Trophoblast cell (in vitro differentiated cells and primary cell): ENCODE data around the gene FAM163A.

Experiments
- DNase-seq, 2 donors: peaks; one replicate each; pipeline ENCODE4 v3.0.0-alpha.2; 2016
- H2AFZ ChIP-seq: 2 replicates; pipeline ENCODE4 v1.6.1; 2013; ENCODE audit warnings: low read length, moderate library complexity, mild to moderate bottlenecking; ENCODE audit not compliant: insufficient read depth, poor library complexity
- H2AK5ac ChIP-seq: 2 replicates; pipeline ENCODE4 v1.6.1; 2013; ENCODE audit warnings: mild to moderate bottlenecking, low read length
- H2BK120ac ChIP-seq: 2 replicates; pipeline ENCODE4 v1.6.1; 2013; ENCODE audit warnings: low read length, mild to moderate bottlenecking, moderate library complexity; ENCODE audit not compliant: insufficient read depth, poor library complexity
- H2BK12ac ChIP-seq: 2 replicates; pipeline ENCODE4 v1.6.1; 2013; ENCODE audit warnings: mild to moderate bottlenecking, low read length, moderate library complexity
- H2BK5ac ChIP-seq: 2 replicates; pipeline ENCODE4 v1.6.1; 2013; ENCODE audit warnings: low read length, low read depth, moderate library complexity, mild to moderate bottlenecking; ENCODE audit not compliant: poor library complexity
- H3K14ac ChIP-seq: 2 replicates; pipeline ENCODE4 v1.6.1; 2013; ENCODE audit warnings: mild to moderate bottlenecking, low read length
- H3K18ac ChIP-seq: 2 replicates; pipeline ENCODE4 v1.6.1; 2013; ENCODE audit warnings: mild to moderate bottlenecking, low read length
- H3K23ac ChIP-seq: 2 replicates; pipeline ENCODE4 v1.6.1; 2013; ENCODE audit warnings: low read length
- H3K27ac ChIP-seq: 2 replicates; pipeline ENCODE4 v1.5.1; 2013; ENCODE audit warnings: low read depth, mild to moderate bottlenecking, inconsistent platforms, low read length, moderate library complexity
- H3K27me3 ChIP-seq: 2 replicates; pipeline ENCODE4 v1.6.1; 2013; ENCODE audit warnings: inconsistent platforms, mild to moderate bottlenecking, low read length, moderate library complexity; ENCODE audit not compliant: insufficient read depth
- H3K36me3 ChIP-seq, 2 experiments: 1 replicate in 1 of 2; 2 replicates in 1 of 2; pipeline ENCODE4 v1.6.1; 2013; ENCODE audit warnings: low read length in 2 of 2, mild to moderate bottlenecking in 2 of 2, moderate library complexity in 1 of 2; ENCODE audit not compliant: insufficient read depth in 2 of 2, control insufficient read depth in 1 of 2
- H3K4ac ChIP-seq: 2 replicates; pipeline ENCODE4 v1.6.1; 2013; ENCODE audit warnings: low read depth, mild to moderate bottlenecking, low read length, moderate library complexity
- H3K4me1 ChIP-seq, 2 experiments: 1 replicate in 1 of 2; 2 replicates in 1 of 2; pipeline ENCODE4 v1.6.1; 2013; ENCODE audit warnings: low read length in 2 of 2, mild to moderate bottlenecking in 2 of 2, moderate library complexity in 1 of 2; ENCODE audit not compliant: insufficient read depth in 2 of 2, control insufficient read depth in 1 of 2
- H3K4me2 ChIP-seq: 2 replicates; pipeline ENCODE4 v1.6.1; 2013; ENCODE audit warnings: inconsistent platforms, mild to moderate bottlenecking, low read length, moderate library complexity
- H3K4me3 ChIP-seq: 2 replicates; pipeline ENCODE4 v1.5.1; 2013; ENCODE audit warnings: mild to moderate bottlenecking, low read depth, low read length, inconsistent platforms
- H3K79me1 ChIP-seq: one replicate; pipeline ENCODE4 v1.6.1; 2013; ENCODE audit warnings: low read length
- H3K79me2 ChIP-seq: 2 replicates; pipeline ENCODE4 v1.6.1; 2013; ENCODE audit warnings: low read length, mild to moderate bottlenecking; ENCODE audit not compliant: control insufficient read depth, insufficient read depth, poor library complexity
- H3K9ac ChIP-seq: 2 replicates; pipeline ENCODE4 v1.6.1; 2013; ENCODE audit warnings: mild to moderate bottlenecking, low read length
- H3K9me3 ChIP-seq: 2 replicates; pipeline ENCODE4 v1.6.1; 2013; ENCODE audit warnings: low read depth, mild to moderate bottlenecking, control low read depth, inconsistent platforms, low read length; ENCODE audit not compliant: insufficient read depth
- H4K12ac ChIP-seq: 2 replicates; pipeline ENCODE4 v1.6.1; 2013; ENCODE audit warnings: low read depth, mild to moderate bottlenecking, low read length, moderate library complexity
- H4K8ac ChIP-seq: 2 replicates; pipeline ENCODE4 v1.6.1; 2013; ENCODE audit warnings: low read depth, mild to moderate bottlenecking, low read length, moderate library complexity
- H4K91ac ChIP-seq: one replicate; pipeline ENCODE4 v1.6.1; 2013; ENCODE audit warnings: low read depth, mild to moderate bottlenecking, low read length, moderate library complexity
- WGBS: extraction: QIAGEN DNeasy Blood & Tissue Kit; methylation state at CpG from one replicate; pipeline ENCODE4 v1.1.7; 2013; ENCODE audit warnings: missing lambda C conversion rate; ENCODE audit not compliant: insufficient read length, insufficient coverage; ENCODE audit errors: extremely low coverage; 5-methylcytosine and 5-hydroxymethylcytosine counted together

The FAM163A gene

GRCh38 chr1:179807291-179807690 lies 64.2 kb downstream of the FAM163A start:
- peak; percentile 41 to 53 for DNase-seq
- no peak overlapping the region for H3K23ac ChIP-seq
- no peak overlapping the region for H3K4me2 ChIP-seq
- WGBS: no CpG with 5 or more reads among the region's 9 CpGs
- H2BK120ac ChIP-seq: peak overlapping the region; percentile 14
- H2BK5ac ChIP-seq: no peak overlapping the region
- H3K9ac ChIP-seq: no peak overlapping the region
- no peak overlapping the region for H3K4me3 ChIP-seq
- H3K4ac ChIP-seq: no peak overlapping the region
- H2AFZ ChIP-seq: no peak overlapping the region
- H3K79me1 ChIP-seq: no peaks in the 10 kb centered on the region
- no peaks in the 10 kb centered on the region for H3K27me3 ChIP-seq
- H3K18ac ChIP-seq: no peak overlapping the region
- H2BK12ac ChIP-seq: peak overlapping the region; percentile 23
- no peaks in the 10 kb centered on the region for H3K36me3 ChIP-seq
- no peak overlapping the region for H4K8ac ChIP-seq
- H3K27ac ChIP-seq: no peak overlapping the region
- no peak overlapping the region for H4K12ac ChIP-seq
- no peaks in the 10 kb centered on the region for H3K79me2 ChIP-seq
- H2AK5ac ChIP-seq: no peak overlapping the region
- no peak overlapping the region for H4K91ac ChIP-seq
- H3K14ac ChIP-seq: peak overlapping the region; percentile 24
- H3K9me3 ChIP-seq: no peaks in the 10 kb centered on the region
- peaks cover 4 to 10% of the 10 kb centered on the region in 2 experiments for H3K4me1 ChIP-seq

GRCh38 chr1:179807691-179808485 lies 64.8 kb downstream of the FAM163A start:
- Histone ChIP-seq H4K12ac (no peak overlapping the region), H3K4me2 (no peak overlapping the region), H2AFZ (no peak overlapping the region), H3K23ac (no peak overlapping the region), H2BK120ac (peak overlapping the region; percentile 14), H3K9me3 (no peaks in the 10 kb centered on the region), H3K36me3 (no peaks in the 10 kb centered on the region), H3K4me1 (peaks cover 4 to 10% of the 10 kb centered on the region in 2 experiments), H3K4ac (no peak overlapping the region), H3K9ac (no peak overlapping the region), H3K79me2 (no peaks in the 10 kb centered on the region), H2BK5ac (no peak overlapping the region), H4K8ac (no peak overlapping the region), H3K18ac (no peak overlapping the region), H3K14ac (peak overlapping the region; percentile 6), H3K27me3 (no peaks in the 10 kb centered on the region), H3K4me3 (no peak overlapping the region), H3K79me1 (no peaks in the 10 kb centered on the region), H2BK12ac (no peak overlapping the region), H2AK5ac (no peak overlapping the region), H4K91ac (no peak overlapping the region), H3K27ac (no peak overlapping the region)
- DNase-seq: peak; percentile 99 to 100
- no CpG with 5 or more reads among the region's 11 CpGs for WGBS

GRCh38 chr1:179808503-179808902 lies 65.4 kb downstream of the FAM163A start:
- Histone ChIP-seq H3K36me3 (no peaks in the 10 kb centered on the region), H3K4me2 (no peak overlapping the region), H4K8ac (no peak overlapping the region), H3K4me3 (no peak overlapping the region), H3K4ac (no peak overlapping the region), H3K27ac (no peak overlapping the region), H3K9ac (no peak overlapping the region), H3K9me3 (no peaks in the 10 kb centered on the region), H2BK5ac (no peak overlapping the region), H2AFZ (no peak overlapping the region), H4K12ac (no peak overlapping the region), H2BK12ac (no peak overlapping the region), H3K14ac (no peak overlapping the region), H3K27me3 (no peaks in the 10 kb centered on the region), H2BK120ac (no peak overlapping the region), H3K79me1 (no peaks in the 10 kb centered on the region), H2AK5ac (no peak overlapping the region), H3K79me2 (no peaks in the 10 kb centered on the region), H4K91ac (no peak overlapping the region), H3K23ac (no peak overlapping the region), H3K4me1 (peaks cover 4 to 10% of the 10 kb centered on the region in 2 experiments), H3K18ac (no peak overlapping the region)
- no CpG with 5 or more reads among the region's 1 CpG for WGBS
- DNase-seq: no peak

GRCh38 chr1:179809506-179810366 lies 66.6 kb downstream of the FAM163A start:
- no peak overlapping the region for H3K23ac ChIP-seq
- no peaks in the 10 kb centered on the region for H3K36me3 ChIP-seq
- H2BK120ac ChIP-seq: no peak overlapping the region
- WGBS: no CpG with 5 or more reads among the region's 14 CpGs
- no peak overlapping the region for H3K4me3 ChIP-seq
- no peak overlapping the region for H4K8ac ChIP-seq
- H3K14ac ChIP-seq: no peak overlapping the region
- no peak overlapping the region for H3K27ac ChIP-seq
- H3K79me2 ChIP-seq: no peaks in the 10 kb centered on the region
- no peak overlapping the region for H3K4ac ChIP-seq
- H2AFZ ChIP-seq: no peak overlapping the region
- H4K91ac ChIP-seq: no peak overlapping the region
- H2BK5ac ChIP-seq: no peak overlapping the region
- no peak overlapping the region for H3K18ac ChIP-seq
- peaks cover 9 to 10% of the 10 kb centered on the region in 2 experiments for H3K4me1 ChIP-seq
- no peaks in the 10 kb centered on the region for H3K9me3 ChIP-seq
- H4K12ac ChIP-seq: no peak overlapping the region
- no peak overlapping the region for H3K9ac ChIP-seq
- H2AK5ac ChIP-seq: no peak overlapping the region
- H3K4me2 ChIP-seq: peak overlapping the region; percentile 18
- H2BK12ac ChIP-seq: no peak overlapping the region
- no peaks in the 10 kb centered on the region for H3K27me3 ChIP-seq
- DNase-seq: peak; percentile 62 to 91
- H3K79me1 ChIP-seq: no peaks in the 10 kb centered on the region
